K562 (cell line): ENCODE data around the gene ADGRF1. TPM values are rescaled to one million over a fixed set of nuclear protein-coding genes. Genes with fewer than 3 reads are reported as not detected.

Experiments used
- ATAC-seq: fragments of 200-7000 bp; cut with Tn5 transposase; 3 replicates; pipeline ENCODE4 v1.9.1; 2020; ENCODE audit warnings: moderate library complexity
- BruUV-seq: library from RNA; stranded (reverse); fragments of 400-500 nt; replicated peaks from 2 replicates; lab custom pipeline; 2021; lab: Mats Ljungman, UMichigan
- CTCF ChIA-PET: fragments of 300-600 bp; formaldehyde crosslinking; extraction: SDS; loops from one replicate; lab custom pipeline; 2021; ENCODE audit warnings: low intra/inter-chr PET ratio; lab: Yijun Ruan, JAX
- POLR2A ChIA-PET: fragments of 300-600, 350-650 bp; sonication (Branson Sonifier 250); formaldehyde crosslinking; extraction: SDS; loops from one replicate; lab custom pipeline; 2021; ENCODE audit warnings: antibody characterized with exemption, inconsistent platforms; lab: Yijun Ruan, JAX
- DNase-seq, 4 experiments: peaks; one replicate each; pipeline versions ENCODE4 v3.0.0 to v3.0.0-alpha.2; 2011 to 2018; ENCODE audit warnings: low spot score in 3 of 4, mixed read lengths in 3 of 4; ENCODE audit errors: extremely low read depth in 1 of 4
- FAIRE-seq: peaks from 2 replicates; lab custom pipeline; 2011; peaks lifted over from hg19 to GRCh38; lab: Jason Lieb, UNC
- H2AFZ ChIP-seq: 2 replicates; pipeline ENCODE4 v1.6.0; 2011; ENCODE audit warnings: low read depth, low read length, control low read depth, inconsistent platforms
- H3K27ac ChIP-seq: fragments of 200-600 bp; 3 replicates; pipeline ENCODE4 v1.8.0; 2011; ENCODE audit warnings: low read depth, mild to moderate bottlenecking, control low read depth, inconsistent platforms, low read length, moderate library complexity, mixed read lengths; ENCODE audit errors: extremely low read depth
- H3K27me3 ChIP-seq, 2 experiments: fragments of 300-600 bp in 1 of 2; 2 replicates in 1 of 2; 3 replicates in 1 of 2; pipeline versions ENCODE4 v1.6.0 to v1.8.0; 2011; ENCODE audit warnings: inconsistent platforms in 2 of 2, low read length in 2 of 2, mild to moderate bottlenecking in 1 of 2, mixed read lengths in 1 of 2, moderate library complexity in 1 of 2; ENCODE audit not compliant: control insufficient read depth in 2 of 2, insufficient read depth in 2 of 2
- H3K36me3 ChIP-seq: fragments of 300-600 bp; 3 replicates; pipeline ENCODE4 v1.8.0; 2011; ENCODE audit warnings: mild to moderate bottlenecking, low read length, inconsistent platforms; ENCODE audit not compliant: control insufficient read depth, insufficient read depth
- H3K4me1 ChIP-seq, 2 experiments: fragments of 200-600 bp in 1 of 2; replicated peaks in 1 of 2; 2 replicates in 1 of 2; 3 replicates in 1 of 2; pipeline versions ENCODE4 v1.5.1 to v1.8.0; 2011; ENCODE audit warnings: inconsistent platforms in 2 of 2, low read length in 2 of 2, mild to moderate bottlenecking in 1 of 2, mixed read lengths in 1 of 2, moderate library complexity in 1 of 2; ENCODE audit not compliant: control insufficient read depth in 2 of 2, insufficient read depth in 2 of 2
- H3K4me2 ChIP-seq: 2 replicates; pipeline ENCODE4 v1.6.1; 2011; ENCODE audit warnings: low read length, control low read depth, inconsistent platforms, mixed read lengths; ENCODE audit not compliant: insufficient read depth
- H3K4me3 ChIP-seq: fragments of 200-600 bp; sonication (generic), shearing (Covaris generic); 2 replicates; pipeline ENCODE4 v1.5.1; 2016; ENCODE audit warnings: control low read depth, inconsistent platforms
- H3K79me2 ChIP-seq: fragments of 200-600 bp; 3 replicates; pipeline ENCODE4 v1.8.0; 2011; ENCODE audit warnings: low read length, inconsistent platforms; ENCODE audit not compliant: control insufficient read depth, insufficient read depth
- H3K9ac ChIP-seq, 2 experiments: 2 replicates each; pipeline versions ENCODE4 v1.6.0 to v1.6.1; 2011; ENCODE audit warnings: low read depth in 2 of 2, low read length in 2 of 2, control low read depth in 1 of 2, inconsistent platforms in 1 of 2, mild to moderate bottlenecking in 1 of 2, mixed read lengths in 1 of 2; ENCODE audit not compliant: insufficient read depth in 1 of 2
- H3K9me1 ChIP-seq: one replicate; pipeline ENCODE4 v1.6.0; 2011; ENCODE audit warnings: inconsistent platforms, mild to moderate bottlenecking, low read length, moderate library complexity; ENCODE audit not compliant: control insufficient read depth, insufficient read depth
- H3K9me3 ChIP-seq: replicated peaks from 2 replicates; pipeline ENCODE4 v1.5.1; 2011; ENCODE audit warnings: low read depth, low read length, inconsistent platforms; ENCODE audit not compliant: control insufficient read depth, insufficient read depth
- H4K20me1 ChIP-seq: replicated peaks from 2 replicates; pipeline ENCODE4 v1.6.1; 2011; ENCODE audit warnings: low read length, inconsistent platforms, mixed read lengths; ENCODE audit not compliant: control insufficient read depth, insufficient read depth
- FOXA1 ChIP-seq: fragments of 450-650 bp; IDR thresholded peaks from 2 replicates; pipeline ENCODE4 v1.6.1; 2016; ENCODE audit warnings: mild to moderate bottlenecking, borderline replicate concordance
- GABPB1 ChIP-seq: sonication (generic); formaldehyde crosslinking; IDR thresholded peaks from 2 replicates; pipeline ENCODE4 v1.8.0; 2022; ENCODE audit warnings: mild to moderate bottlenecking, missing genetic modification reagents
- U2AF2 ChIP-seq: fragments of 200-400 bp; formaldehyde crosslinking; optimal IDR thresholded peaks from 2 replicates; pipeline ENCODE3; 2017; ENCODE audit warnings: low read depth, mild to moderate bottlenecking, low read length
- ZNF217 ChIP-seq: sonication (generic); formaldehyde crosslinking; IDR thresholded peaks from 2 replicates; pipeline ENCODE4 v1.8.0; 2022; ENCODE audit warnings: mild to moderate bottlenecking, missing genetic modification reagents
- WGBS: fragments of 100-300 bp; shearing (Covaris generic); methylation state at CpG from one replicate; pipeline ENCODE4 v1.1.6; 2016; ENCODE audit warnings: low coverage, mixed read lengths; ENCODE audit not compliant: insufficient coverage; ENCODE audit errors: missing lambda C conversion rate; 5-methylcytosine and 5-hydroxymethylcytosine counted together
- in situ Hi-C: fragments of 300-500 bp; cut with MboI; formaldehyde crosslinking; loops from 4 replicates; pipeline ENCODE4 v1.15.0; 2018; ENCODE audit warnings: inconsistent platforms, mixed read lengths
- intact Hi-C: fragments of 100-400 bp; cut with micrococcal nuclease; formaldehyde crosslinking; loops from 2 replicates; pipeline ENCODE4 v1.14.2; 2022
- polyA plus RNA-seq, 8 experiments: library from polyadenylated mRNA; depleted of rRNA in 4 of 8; stranded (reverse) in 5 of 8; unstranded in 3 of 8; fragments of >200 nt; fragmentation: Nextera tagmentation in 2 of 8; fragmentation: Illumina TruSeq in 1 of 8; extraction: Ambion mirVana in 2 of 8; extraction: Trizol in 1 of 8; gene quantifications; 2 replicates each; pipeline versions ENCODE4 v1.2.1 to v1.2.3, GENCODE V29; 2011 to 2014; ENCODE audit warnings: inconsistent platforms in 1 of 8, missing spikeins in 1 of 8
- total RNA-seq, 7 experiments: library from RNA; depleted of rRNA in 6 of 7; stranded (reverse); fragments of >200 nt in 6 of 7; fragmentation: Illumina TruSeq in 2 of 7; extraction: Trizol in 2 of 7; gene quantifications; 2 replicates each; pipeline versions ENCODE4 v1.2.1 to v1.2.3, GENCODE V29; 2011 to 2021; ENCODE audit warnings: low replicate concordance in 1 of 7
- TF ChIP-seq, protein P1 (sequence below): fragments of 450-650 bp; IDR thresholded peaks from 2 replicates; pipeline ENCODE4 v1.6.1; 2018; ENCODE audit not compliant: partially characterized antibody
- TF ChIP-seq, protein P2 (sequence below): sonication (generic); formaldehyde crosslinking; IDR thresholded peaks from 2 replicates; pipeline ENCODE4 v1.8.1; 2023; ENCODE audit warnings: mild to moderate bottlenecking, missing genetic modification reagents

Gene ADGRF1
- total and polyA plus RNA-seq, 9 of the 15 experiments (the other 6 are each of a cell fraction or from before 2014, with no cell fraction given): not detected

DNA sequence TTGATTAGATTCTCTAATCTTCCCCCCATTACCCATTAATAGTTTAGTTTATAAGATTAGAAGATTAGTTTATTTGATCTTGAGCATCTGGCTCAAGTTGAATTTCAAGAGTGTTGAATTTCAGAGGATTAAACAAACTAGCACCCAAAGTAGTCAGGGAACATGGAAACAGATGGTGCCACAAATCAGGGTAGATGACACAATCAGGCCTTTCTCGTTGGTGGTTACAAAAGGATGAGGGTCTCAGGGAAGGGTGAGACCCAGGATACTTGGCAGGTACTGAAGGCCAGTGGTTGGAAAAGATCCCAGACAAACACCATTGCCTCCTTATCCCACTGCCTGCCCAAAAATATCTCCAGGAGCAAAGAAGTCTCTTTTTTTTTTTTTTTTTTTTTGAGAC, 29.5 kb upstream of the ADGRF1 start:
- Histone ChIP-seq H3K4me2 (no peak overlapping the region), H3K27me3 (peaks cover 10 to 11% of the 10 kb centered on the region in 2 experiments; a peak in 3 of 5 replicates), H3K9ac (no peak overlapping the region), H4K20me1 (no peaks in the 10 kb centered on the region), H3K4me3 (no peak overlapping the region), H2AFZ (no peak overlapping the region), H3K36me3 (no peaks in the 10 kb centered on the region), H3K9me1 (no peaks in the 10 kb centered on the region), H3K4me1 (no peaks in the 10 kb centered on the region), H3K27ac (no peak overlapping the region), H3K79me2 (no peaks in the 10 kb centered on the region), H3K9me3 (no peaks in the 10 kb centered on the region)
- ATAC-seq (no peak), DNase-seq (no peak), FAIRE-seq (no peak)
- ChIA-PET POLR2A (interaction anchor here (0.8 kb wide), 1 partner anchor 19 kb away, joined by 3 read pairs; no protein-coding TSS in a partner anchor), CTCF (no interaction called here)
- 6% methylated on average over 1 of the region's 1 CpG for WGBS
- in situ Hi-C loops: no loop called here
- TF ChIP-seq, protein P1, sequence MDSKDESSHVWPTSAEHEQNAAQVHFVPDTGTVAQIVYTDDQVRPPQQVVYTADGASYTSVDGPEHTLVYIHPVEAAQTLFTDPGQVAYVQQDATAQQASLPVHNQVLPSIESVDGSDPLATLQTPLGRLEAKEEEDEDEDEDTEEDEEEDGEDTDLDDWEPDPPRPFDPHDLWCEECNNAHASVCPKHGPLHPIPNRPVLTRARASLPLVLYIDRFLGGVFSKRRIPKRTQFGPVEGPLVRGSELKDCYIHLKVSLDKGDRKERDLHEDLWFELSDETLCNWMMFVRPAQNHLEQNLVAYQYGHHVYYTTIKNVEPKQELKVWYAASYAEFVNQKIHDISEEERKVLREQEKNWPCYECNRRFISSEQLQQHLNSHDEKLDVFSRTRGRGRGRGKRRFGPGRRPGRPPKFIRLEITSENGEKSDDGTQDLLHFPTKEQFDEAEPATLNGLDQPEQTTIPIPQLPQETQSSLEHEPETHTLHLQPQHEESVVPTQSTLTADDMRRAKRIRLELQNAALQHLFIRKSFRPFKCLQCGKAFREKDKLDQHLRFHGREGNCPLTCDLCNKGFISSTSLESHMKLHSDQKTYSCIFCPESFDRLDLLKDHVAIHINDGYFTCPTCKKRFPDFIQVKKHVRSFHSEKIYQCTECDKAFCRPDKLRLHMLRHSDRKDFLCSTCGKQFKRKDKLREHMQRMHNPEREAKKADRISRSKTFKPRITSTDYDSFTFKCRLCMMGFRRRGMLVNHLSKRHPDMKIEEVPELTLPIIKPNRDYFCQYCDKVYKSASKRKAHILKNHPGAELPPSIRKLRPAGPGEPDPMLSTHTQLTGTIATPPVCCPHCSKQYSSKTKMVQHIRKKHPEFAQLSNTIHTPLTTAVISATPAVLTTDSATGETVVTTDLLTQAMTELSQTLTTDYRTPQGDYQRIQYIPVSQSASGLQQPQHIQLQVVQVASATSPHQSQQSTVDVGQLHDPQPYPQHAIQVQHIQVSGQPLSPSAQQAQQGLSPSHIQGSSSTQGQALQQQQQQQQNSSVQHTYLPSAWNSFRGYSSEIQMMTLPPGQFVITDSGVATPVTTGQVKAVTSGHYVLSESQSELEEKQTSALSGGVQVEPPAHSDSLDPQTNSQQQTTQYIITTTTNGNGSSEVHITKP: no peak
- TF ChIP-seq, protein P2, sequence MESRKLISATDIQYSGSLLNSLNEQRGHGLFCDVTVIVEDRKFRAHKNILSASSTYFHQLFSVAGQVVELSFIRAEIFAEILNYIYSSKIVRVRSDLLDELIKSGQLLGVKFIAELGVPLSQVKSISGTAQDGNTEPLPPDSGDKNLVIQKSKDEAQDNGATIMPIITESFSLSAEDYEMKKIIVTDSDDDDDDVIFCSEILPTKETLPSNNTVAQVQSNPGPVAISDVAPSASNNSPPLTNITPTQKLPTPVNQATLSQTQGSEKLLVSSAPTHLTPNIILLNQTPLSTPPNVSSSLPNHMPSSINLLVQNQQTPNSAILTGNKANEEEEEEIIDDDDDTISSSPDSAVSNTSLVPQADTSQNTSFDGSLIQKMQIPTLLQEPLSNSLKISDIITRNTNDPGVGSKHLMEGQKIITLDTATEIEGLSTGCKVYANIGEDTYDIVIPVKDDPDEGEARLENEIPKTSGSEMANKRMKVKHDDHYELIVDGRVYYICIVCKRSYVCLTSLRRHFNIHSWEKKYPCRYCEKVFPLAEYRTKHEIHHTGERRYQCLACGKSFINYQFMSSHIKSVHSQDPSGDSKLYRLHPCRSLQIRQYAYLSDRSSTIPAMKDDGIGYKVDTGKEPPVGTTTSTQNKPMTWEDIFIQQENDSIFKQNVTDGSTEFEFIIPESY (CRISPR knock-in tag): no peak
- TF ChIP-seq GABPB1 (CRISPR knock-in tag) (no peak), U2AF2 (no peak), ZNF217 (CRISPR knock-in tag) (no peak), FOXA1 (no peak)
- no TSS peak for BruUV-seq
- intact Hi-C loops: no loop called here
